Measurements from ENCODE around the gene WEE2. TPM values are rescaled to one million over a fixed set of nuclear protein-coding genes. Genes with fewer than 3 reads are reported as not detected.
A peak's percentile ranks its signal among the peaks of the same experiment; 100 is the strongest.
"Not testable (repeated sequence)": the region's sequence is repeated elsewhere in the genome, so short reads cannot be mapped to it uniquely, and the experiment has no call there.

The WEE2 gene
- total and polyA plus RNA-seq, 2 of the 13 experiments (the other 11 are each of a cell fraction or from before 2014, with no cell fraction given): not detected

DNA sequence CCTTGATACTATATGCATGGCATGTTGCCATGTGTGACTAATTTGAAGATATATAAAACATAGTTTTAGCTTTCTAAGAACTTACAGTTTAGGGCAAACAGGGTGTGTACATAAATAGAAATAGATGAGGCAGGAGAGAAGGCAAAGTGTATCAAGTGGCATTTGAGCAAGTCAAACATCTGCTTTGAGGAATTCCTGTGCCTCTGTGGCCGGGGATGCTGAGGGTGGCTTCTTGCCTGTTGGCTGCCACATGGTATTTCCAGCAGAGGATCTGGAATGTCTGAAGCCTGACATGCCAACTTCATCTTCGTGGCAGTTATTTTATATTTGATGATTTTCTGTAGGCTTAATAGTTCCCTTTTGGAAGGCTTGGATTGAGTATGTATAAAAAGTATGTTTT, 36.0 kb downstream of the WEE2 start (continued):
- TF ChIP-seq TCF12 (IDR thresholded peaks at IDR 0.05) (no peak), TCF12 (CRISPR knock-in tag; IDR thresholded peaks at IDR 0.05) (no peak)

- CTCF ChIA-PET (ENCODE audit: low intra/inter-chr PET ratio, low total read pairs): no interaction called here
These were observed 40.2 kb downstream of the WEE2 start for GRCh38 chr7:141748396-141748795.

GRCh38 chr7:141751904-141752303, 43.8 kb downstream of the WEE2 start:
- 98% methylated on average over 10 of the region's 10 CpGs for WGBS (ENCODE audit: low lambda C conversion rate)
- CTCF ChIA-PET (ENCODE audit: low intra/inter-chr PET ratio, low total read pairs); H2AFZ ChIP-seq (ENCODE audit: low read length); ATAC-seq; H3K27ac ChIP-seq (ENCODE audit: extremely low read length, insufficient read depth, low read length); H3K4me1 ChIP-seq (ENCODE audit: insufficient read depth, low read length); POLR2A ChIA-PET; H3K4me3 ChIP-seq (replicated peaks in 1 of 3; ENCODE audit: insufficient read depth in 1 of 3, low read depth in 2 of 3, low read length in 3 of 3); H3K9ac ChIP-seq (ENCODE audit: insufficient read depth, low read depth, low read length); FAIRE-seq; BruUV-seq (replicated peaks); DNase-seq (ENCODE audit: low spot score); H3K4me2 ChIP-seq (ENCODE audit: low read depth, low read length); H4K20me1 ChIP-seq (ENCODE audit: insufficient read depth, low read length); intact Hi-C loops (cut with micrococcal nuclease; ENCODE audit: unreplicated experiment); H3K27me3 ChIP-seq (ENCODE audit: control insufficient read depth in 1 of 2, insufficient read depth in 2 of 2, low read length in 2 of 2); in situ Hi-C loops (cut with HindIII; ENCODE audit: extremely low pct_ligation_motif_present, low pct_unique_long_range_greater_than_20kb); H3K79me2 ChIP-seq (ENCODE audit: insufficient read depth, low read length): not testable (repeated sequence)
- Histone ChIP-seq H3K36me3 (replicated peaks in 1 of 2; ENCODE audit: control insufficient read depth in 1 of 2, insufficient read depth in 2 of 2, low read length in 2 of 2) (peaks cover 13 to 59% of the 10 kb centered on the region in 2 experiments), H3K9me3 (ENCODE audit: low read length) (peaks cover 33% of the 10 kb centered on the region)
- 0 out of 2 replicates have a peak, but pooled peaks have one; percentile 16 for TF ChIP-seq ZMYM2 (CRISPR knock-in tag; IDR thresholded peaks at IDR 0.05)

More at GRCh38 chr7:141748396-141748795, 40.2 kb downstream of the WEE2 start:
- intact Hi-C loops (cut with micrococcal nuclease; ENCODE audit: unreplicated experiment) (no loop called here), in situ Hi-C loops (cut with HindIII; ENCODE audit: extremely low pct_ligation_motif_present, low pct_unique_long_range_greater_than_20kb) (no loop called here)
- H3K9me3 ChIP-seq (ENCODE audit: low read length): peaks cover 33% of the 10 kb centered on the region
- no peak for DNase-seq (ENCODE audit: low spot score)
- H3K4me2 ChIP-seq (ENCODE audit: low read depth, low read length): no peak overlapping the region
- H3K4me1 ChIP-seq (ENCODE audit: insufficient read depth, low read length): no peaks in the 10 kb centered on the region
- no peak overlapping the region for H3K27ac ChIP-seq (ENCODE audit: extremely low read length, insufficient read depth, low read length)
- H3K4me3 ChIP-seq (replicated peaks in 1 of 3; ENCODE audit: insufficient read depth in 1 of 3, low read depth in 2 of 3, low read length in 3 of 3): no peak overlapping the region
- BruUV-seq (replicated peaks): no TSS peak
- POLR2A ChIA-PET: interaction anchor here (0.7 kb wide), 1 partner anchor 10 kb away, joined by 4 read pairs; the partner anchor contains the start of gene SSBP1
- H3K36me3 ChIP-seq (replicated peaks in 1 of 2; ENCODE audit: control insufficient read depth in 1 of 2, insufficient read depth in 2 of 2, low read length in 2 of 2): peaks cover 22 to 80% of the 10 kb centered on the region in 2 experiments
- no peak overlapping the region for H3K9ac ChIP-seq (ENCODE audit: insufficient read depth, low read depth, low read length)
- FAIRE-seq: no peak
- ATAC-seq: no peak
- no peak overlapping the region for H2AFZ ChIP-seq (ENCODE audit: low read length)
- no peaks in the 10 kb centered on the region for H4K20me1 ChIP-seq (ENCODE audit: insufficient read depth, low read length)
- 97% methylated on average over 2 of the region's 2 CpGs for WGBS (ENCODE audit: low lambda C conversion rate)
- H3K79me2 ChIP-seq (ENCODE audit: insufficient read depth, low read length): no peaks in the 10 kb centered on the region
- no peak for TF ChIP-seq TBP (CRISPR knock-in tag; IDR thresholded peaks at IDR 0.05)
- no peak for TF ChIP-seq HNF4G (IDR thresholded peaks at IDR 0.05; ENCODE audit: borderline replicate concordance, low read depth, low read length)
- no peak for TF ChIP-seq HNF4G (CRISPR knock-in tag; IDR thresholded peaks at IDR 0.05; ENCODE audit: borderline replicate concordance, low read depth)
- TF ChIP-seq, protein P1, sequence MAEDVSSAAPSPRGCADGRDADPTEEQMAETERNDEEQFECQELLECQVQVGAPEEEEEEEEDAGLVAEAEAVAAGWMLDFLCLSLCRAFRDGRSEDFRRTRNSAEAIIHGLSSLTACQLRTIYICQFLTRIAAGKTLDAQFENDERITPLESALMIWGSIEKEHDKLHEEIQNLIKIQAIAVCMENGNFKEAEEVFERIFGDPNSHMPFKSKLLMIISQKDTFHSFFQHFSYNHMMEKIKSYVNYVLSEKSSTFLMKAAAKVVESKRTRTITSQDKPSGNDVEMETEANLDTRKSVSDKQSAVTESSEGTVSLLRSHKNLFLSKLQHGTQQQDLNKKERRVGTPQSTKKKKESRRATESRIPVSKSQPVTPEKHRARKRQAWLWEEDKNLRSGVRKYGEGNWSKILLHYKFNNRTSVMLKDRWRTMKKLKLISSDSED (CRISPR knock-in tag; IDR thresholded peaks at IDR 0.05): no peak
- TF ChIP-seq KLF15 (CRISPR knock-in tag; IDR thresholded peaks at IDR 0.05; ENCODE audit: borderline replicate concordance): no peak
- no peaks in the 10 kb centered on the region for H3K27me3 ChIP-seq (ENCODE audit: control insufficient read depth in 1 of 2, insufficient read depth in 2 of 2, low read length in 2 of 2)
